ENCODE measurements around the gene TNRC18.
"Not testable (repeated sequence)": the region's sequence is repeated elsewhere in the genome, so short reads cannot be mapped to it uniquely, and the experiment has no call there.

TNRC18 gene

DNA sequence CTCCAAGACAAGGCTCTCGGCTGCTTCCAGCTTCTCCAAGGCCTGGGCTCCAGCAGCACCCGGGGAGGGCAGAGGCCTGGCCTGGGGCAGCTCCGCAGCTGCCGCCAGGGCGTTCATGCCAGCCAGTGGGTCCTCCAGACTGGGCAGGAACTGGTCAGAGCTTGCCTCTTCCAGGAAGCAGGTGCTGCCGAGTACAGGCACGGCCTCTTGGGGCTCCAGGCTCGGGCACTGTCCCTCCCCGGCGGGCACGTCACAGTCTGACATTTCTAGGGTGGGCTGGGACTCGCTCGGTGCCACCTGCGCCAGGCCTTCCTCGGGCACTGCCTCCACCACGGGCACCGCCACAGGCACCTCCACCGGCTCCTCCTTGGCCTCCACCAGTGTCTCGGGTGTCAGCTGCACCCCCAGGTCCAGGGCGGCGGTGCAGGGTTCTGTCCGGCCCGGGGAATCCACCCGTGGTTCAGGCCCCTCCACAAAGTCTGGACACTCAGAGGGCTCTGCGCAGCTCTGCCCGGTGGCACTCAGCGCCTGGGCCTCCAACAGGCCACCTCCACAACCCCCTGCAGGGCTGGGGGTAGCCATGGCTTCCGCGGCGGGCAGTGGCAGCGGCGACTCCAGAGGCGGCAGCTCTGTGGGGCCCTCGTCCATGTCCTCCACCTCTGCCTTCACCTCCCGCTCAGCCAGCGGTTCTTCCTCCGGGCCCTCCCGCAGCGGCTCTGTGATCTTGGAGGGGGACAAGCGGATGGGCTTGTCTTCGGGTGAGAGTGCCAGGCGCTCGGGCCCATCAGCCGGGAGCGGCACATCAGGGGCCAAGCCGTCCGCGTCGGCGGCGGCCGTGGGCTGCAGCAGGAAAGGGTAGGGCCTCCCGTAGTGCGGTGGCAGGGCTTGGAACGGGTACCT is 52.9 kb downstream of the TNRC18 start:
- no peak for DNase-seq

DNA sequence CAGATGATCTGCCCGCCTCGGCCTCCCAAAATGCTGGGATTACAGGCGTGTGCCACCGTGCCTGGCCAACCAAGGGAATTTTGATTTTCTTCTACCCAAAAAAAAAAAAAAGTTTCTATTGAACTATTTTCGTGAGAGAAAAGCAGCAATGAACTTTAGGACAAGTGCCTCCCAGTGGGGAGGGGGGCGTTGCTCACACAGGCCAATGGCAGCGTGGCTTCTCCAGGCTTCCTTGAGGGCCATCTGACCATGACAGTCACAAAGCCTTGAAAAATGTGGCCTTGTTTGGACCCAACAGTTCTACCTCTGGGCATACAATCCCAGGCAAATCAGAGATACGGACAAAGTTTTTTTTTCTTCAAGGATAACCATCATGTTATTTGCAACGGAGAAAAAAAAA is 56.0 kb downstream of the TNRC18 start:
- no peak for DNase-seq

DNA sequence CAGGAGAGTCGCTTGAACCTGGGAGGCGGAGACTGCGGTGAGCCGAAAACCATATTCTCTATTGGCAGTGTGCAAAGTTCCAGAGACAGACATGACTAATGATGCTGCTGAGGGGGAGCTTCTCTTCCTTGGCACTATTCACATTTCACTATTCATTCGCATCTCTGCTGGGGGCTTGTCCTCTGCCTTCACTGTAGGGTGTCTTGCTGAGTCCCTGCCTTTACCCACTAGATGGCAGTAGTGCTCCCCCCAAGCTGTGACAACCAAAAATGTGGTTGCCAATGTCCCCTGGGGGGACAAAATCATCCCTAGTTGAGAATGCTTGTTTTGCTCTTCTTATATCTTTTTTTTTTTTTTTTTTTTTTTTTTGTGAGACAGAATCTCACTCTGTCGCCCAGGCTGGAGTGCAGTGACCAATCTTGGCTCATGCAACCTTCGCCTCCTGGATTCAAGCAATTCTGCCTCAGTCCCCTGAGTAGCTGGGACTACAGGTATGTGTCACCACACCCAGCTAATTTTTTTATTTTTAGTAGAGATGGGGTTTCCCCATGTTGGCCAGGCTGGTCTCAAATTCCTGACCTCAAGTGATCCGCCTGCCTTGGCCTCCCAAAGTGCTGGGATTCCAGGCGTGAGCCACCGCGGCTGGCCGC is 57.5 kb downstream of the TNRC18 start:
- peak; percentile 66 to 68 for DNase-seq

DNA sequence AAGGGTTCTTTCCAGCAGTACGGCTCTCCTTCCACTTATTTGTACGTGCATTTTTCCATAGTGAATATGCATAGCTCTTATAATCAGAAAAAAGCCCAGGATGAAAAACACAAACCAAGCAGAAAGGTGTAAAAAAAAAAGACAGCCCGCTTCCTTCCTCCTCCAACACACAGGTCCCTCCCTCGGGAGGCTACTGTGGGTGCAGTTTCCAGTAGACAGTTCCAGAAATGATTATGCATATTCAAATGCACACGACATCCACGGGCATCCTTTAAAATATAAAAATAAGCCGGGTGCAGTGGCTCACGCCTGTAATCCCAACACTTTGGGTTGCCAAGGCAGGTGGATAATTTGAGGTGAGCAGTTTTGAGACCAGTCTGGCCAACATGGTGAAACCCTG is 59.9 kb downstream of the TNRC18 start:
- peak in 1 of 2 experiments; percentile 35 for DNase-seq

DNA sequence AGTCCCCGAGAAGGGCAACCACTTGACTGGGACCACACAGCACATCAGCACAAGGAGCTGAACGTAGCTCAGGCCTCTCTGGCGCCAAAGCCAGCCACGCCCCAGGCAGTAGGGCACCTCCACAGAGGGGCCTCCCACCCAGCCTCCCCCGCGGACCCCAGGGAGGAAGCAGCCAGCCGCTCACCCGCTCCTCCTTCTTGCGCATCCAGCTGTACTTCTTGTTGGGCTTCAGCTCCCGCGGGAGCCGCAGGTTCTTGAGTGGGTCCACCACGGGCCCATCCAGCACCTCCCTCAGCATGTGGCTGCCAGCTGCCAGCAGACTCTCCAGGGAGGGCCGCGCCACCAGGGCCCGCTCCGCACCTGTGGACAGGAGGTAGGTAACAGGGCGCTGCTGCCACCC is 61.2 kb downstream of the TNRC18 start:
- DNase-seq: no peak

DNA sequence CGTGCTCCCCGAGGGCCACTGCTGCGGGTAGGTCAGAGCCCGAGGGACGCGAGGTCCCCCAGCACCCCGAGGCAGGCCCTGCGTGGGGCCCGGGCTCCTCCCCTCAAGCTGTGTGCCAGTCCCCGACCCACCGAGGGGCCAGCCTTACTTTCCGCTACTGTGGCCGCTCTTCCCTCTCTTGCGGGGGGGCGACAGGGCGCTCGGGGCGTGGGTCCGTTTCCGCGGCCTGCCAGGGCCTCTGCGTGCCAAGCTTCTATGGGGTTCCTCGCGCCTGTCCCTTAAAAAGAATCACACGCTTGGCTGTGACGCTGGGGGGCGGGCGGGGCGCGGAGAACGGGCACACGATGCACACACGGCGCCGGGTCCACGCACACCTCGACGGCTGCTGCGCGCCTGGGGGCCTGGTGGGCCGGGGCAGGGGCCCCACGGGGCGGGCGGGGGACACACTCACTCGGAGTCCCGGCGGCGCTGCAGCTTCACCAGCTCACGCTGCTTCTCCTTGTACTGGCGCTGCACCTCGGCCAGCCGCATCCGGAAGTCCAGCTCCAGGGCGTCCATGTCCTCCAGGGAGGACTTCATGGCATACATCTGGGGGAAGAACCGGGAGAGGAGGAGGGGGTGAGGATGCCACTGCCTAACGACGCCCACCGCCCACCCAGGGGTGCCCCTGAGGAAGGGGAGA is 62.0 kb downstream of the TNRC18 start:
- no peak for DNase-seq

DNA sequence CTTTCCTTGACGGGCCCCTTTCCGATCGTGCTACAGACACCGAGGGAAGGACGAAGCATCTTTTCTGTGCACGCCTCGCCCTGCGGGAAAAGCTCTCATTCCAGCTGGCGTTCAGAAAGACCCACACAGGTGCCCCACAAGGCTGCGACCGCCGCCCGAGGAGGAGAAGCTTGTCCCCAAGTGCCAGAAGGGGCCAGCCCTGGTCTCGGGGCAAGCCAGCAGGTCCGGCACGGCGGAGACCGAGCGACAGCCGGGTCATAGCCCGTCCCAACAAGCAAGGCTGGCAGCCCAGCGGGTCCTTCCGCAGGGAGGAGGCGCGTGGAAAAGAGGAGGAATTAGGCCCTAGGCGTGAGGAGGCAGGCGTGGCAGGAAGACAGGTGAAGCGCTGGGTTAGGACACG is 62.7 kb downstream of the TNRC18 start:
- no peak for DNase-seq

DNA sequence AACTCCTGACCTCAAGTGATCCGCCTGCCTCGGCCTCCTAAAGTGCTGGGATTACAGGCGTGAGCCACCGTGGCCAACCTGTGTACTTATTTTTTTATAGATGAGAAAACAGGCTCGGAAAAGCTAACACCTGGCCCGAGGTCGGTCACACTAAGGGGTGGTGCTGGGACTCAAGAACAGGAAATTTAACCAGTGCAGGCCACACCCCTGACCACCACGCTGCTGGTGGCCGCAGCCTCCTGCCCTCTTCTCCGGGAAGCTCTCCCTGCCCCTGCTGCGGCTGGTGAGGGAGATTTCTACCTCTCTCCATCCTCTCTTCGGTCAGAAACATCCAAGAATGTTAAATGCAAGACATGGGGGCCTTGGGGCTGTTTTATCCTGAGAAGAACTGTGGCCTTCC is 63.2 kb downstream of the TNRC18 start:
- DNase-seq: no peak

DNA sequence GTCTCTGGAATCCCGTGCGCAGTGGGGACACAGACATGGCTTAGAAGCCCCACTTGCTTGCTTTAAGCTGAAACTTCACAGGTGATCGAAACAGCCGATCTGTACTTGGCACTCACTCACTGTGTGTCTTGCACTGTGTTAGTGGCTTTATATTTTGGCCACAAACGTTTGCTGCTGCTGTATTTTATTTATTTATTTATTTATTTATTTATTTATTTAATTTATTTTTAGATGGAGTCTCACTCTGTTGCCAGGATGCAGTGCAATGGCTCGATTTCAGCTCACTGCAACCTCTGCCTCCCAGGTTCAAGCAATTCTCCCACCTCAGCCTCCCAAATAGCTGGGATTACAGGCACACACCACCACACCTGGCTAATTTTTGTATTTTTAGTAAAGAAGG is 63.6 kb downstream of the TNRC18 start:
- not testable (repeated sequence) for DNase-seq

DNA sequence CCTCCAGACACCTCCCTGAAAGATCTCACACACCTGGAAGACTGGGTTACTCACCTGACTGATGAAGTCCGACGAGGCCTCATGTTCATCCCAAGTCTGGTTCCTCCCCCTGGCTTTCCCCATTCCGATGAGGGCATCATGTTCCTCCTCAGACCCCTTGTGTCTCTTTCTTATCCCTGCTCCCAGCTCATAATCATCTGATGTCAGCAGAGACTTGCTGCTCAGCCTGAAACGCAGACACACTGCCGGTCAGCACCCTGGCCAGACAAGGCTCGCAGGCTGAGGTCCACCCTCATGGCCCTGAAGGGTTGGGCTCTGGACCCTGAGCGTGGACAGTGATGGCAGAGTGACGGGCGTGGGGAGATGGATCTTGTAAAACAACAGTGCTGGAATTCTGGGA is 64.3 kb downstream of the TNRC18 start:
- DNase-seq: no peak

DNA sequence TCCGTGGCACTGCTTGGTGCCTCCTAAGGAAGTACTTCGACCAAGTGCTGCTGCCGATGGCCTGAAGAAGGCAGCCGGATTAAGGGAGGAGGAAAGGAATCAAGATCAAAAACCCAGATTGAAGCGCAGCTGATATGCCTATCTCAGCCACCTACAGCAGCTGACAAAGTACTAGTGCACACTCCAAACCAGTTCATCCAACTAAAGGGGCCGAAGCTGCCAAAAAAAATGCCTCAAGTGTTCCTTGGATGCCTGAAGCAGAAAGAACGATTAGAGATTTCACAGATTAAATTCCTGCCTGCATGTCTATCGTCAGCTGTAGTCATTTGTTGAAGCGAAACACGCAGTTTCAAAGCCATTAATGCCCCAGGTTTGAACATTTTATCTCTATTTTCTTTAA is 65.7 kb downstream of the TNRC18 start:
- DNase-seq: no peak

DNA sequence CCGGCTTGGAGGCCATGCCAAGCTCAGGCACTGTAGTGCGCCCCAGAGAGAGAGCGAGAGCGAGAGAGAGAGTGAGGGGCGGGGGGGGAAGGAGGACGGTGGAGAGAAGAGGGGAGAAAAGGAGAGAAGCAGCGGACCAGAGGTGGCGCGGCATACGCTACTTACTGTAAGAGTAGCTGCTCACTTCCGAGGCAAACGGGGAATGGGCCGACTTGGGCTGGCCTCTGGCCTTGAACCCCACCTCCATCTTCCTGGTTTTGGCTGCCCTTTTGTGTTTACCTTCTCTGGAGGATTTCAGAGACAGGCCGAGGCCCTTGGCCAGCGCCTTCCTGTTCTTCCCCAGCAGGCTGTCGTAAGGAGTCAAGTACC is 66.9 kb downstream of the TNRC18 start:
- no peak for DNase-seq

DNA sequence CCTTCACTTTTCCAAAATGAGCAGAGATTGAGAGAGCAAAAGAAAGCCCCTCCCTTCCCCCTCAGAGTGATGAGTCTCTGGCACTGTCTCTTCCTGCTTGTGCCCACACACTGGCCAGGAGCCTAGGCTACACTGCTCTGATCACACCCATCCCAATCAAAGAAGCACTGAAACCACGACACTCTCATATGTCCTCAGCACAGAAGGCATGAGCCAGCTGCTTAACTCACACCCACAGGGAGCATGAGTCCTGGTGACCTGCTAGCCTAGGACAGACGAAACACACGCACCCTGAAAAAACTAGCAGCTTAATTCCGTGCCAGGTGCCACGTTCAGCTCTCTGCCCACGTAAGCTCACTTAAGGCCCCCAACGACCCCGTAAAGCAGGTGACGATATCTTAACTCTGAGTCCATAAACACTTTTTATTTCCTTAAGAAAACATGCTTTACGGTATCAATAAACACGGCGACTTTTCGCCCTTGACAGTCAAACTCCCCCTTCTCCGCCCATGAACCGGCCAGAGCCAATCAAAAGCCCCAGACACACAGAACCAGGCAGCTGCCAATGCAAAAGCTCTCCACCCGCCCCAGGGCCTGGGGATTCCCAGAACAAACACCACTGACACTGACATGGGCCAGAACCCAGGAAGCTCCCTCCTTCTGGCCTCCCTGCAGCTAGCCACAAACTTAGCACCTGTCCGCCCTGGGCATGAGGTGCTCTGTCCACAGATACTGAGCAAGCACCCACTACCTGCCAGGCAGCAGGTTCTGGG is 69.0 kb downstream of the TNRC18 start:
- DNase-seq: no peak

DNA sequence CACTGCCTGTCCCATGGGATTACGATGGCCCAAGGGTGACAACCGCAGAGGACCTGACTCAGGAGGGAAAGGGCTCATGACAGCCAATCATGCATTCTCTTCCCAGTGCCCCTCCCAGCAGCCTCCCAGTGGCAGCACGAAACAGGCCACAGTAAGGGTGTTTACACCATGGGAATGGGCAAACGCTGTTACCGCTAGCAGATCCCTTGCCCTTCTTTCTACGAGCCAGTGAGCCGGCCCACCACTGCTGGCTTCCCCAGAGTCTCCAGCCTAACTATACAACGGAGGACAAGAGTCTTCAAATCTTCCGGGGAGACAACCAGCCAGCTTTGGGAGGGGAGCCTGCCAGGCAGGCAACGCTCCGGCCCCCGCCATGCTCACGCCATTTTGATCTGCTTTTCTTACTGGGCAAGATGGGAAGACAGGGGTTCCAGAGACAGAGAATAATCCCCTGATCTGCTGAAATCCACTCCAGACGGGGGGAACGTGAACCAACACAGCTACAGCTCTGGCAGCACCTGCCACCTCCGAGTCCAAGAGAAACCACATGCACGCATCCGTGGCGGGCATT is 71.1 kb downstream of the TNRC18 start:
- no peak for DNase-seq

DNA sequence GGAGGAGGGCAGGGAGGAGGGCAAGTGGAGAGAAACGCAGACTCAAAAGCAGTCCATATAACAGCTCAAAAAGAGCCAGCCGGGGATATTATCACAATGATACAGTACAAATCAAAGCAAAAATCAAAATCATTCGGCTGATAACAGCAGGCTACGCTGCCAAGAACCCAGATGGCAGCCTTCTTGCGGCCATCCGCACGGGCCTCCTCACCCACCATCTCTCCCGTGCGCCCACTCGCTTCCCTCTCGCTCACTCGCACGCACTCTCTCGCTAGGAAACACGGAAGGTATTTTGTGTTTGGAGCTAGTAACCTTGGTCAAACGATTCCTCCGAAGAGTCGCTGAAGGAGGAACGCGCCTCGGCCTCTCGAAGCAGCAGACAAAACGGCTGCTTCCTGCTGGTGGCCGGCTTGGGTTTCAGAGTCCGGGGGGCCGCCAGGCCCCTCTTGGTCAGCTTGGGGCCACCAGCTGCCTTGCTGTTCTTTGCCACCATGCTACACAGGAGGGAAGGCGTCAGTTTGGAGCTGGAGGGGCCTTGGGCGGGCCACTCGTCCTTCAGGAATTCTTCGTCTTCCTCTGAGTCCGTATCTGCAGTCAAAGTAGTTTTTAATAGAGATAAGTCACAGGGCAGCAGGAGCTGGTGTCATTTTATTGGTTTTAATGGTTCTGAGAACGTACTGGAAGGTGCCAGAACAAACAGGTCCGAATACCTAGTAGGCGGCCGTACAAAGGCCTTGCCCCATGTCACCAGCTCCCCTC is 71.9 kb downstream of the TNRC18 start:
- no peak for DNase-seq

DNA sequence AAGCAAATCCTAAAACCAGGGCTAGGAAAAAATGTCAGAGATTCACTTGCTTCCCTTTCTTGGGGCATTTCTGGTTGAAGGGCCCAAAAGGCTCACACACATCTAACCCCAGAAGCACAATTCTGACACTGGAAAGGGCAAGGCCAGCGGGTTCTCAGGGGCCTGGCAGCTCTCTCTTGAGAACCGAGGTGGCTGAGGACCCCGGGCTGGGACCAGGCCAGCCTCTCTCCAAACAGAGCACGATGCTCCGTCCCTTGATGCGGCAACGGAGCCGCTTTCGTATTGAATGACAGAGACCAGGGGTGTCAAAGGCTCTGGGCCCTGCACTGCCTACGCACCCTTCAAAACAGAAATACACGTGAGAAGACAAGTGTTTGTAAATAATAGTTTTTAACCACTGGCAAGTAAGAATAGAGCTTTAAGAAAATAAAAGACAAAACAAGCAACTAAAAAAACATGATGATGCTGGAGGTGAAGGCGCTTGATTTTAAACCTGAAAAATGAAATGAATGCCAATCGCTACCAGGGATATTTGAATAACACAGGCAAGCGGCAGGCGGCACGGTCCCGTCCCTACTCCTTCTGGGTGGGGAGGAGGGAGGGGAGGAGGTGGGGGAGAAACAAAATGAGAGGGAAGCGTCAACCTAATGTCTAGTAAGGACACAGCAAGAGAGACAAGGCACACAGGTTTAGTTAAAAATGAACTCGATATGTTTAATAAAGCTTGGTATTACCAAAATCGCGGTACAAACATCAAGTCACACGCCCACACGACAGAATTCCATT is 72.8 kb downstream of the TNRC18 start:
- no peak for DNase-seq

DNA sequence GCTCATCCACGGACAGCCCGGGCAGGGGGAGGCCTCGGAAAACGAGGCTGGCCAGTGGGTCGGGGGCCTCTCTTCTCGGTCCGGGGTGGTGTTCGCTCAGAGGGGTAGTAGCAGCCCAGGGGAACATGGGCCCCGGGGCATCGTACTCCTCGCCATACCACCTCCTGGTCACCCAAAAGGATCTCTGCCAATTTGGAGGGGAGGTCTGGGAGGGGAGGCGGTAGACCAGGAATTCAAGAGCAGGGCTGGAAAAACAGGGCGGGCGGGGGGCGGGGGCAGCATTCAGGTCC is 73.5 kb downstream of the TNRC18 start:
- no peak for DNase-seq

DNA sequence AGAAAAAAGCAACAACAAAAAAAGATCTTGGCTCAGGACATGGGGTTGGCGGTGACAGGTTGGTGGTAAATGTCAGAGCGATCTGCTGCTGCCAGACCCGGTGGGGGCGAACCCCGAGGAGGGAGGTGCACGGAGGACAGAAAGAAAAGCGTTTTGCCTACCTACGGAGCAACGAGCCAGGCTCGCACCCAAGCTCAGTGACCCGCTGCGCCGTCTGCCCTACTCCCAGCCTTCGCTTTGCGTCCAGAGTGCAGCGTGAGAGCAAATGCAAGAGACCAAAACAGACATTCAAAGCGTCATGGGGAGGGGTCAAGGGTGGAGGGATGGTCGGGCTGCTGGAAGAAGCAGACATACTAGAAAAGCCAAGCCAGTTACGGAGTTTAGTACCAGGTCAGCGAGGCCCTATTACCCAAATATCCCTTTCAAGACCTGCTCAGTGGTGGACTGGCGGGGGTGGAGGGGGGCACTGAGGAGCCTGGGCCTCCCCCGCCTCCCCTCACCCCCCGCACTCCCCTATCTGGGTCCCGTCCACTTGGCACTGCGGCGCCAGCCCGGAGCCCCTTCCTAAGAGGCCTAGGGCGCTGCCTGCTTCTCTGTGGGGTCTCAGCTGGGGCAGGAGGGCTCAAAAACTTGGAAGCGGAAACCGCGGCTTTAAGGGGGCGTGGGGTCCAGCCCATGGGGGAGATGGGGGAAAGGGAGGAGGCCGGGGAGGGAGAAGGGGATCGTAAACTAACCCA is 74.0 kb downstream of the TNRC18 start:
- no peak for DNase-seq

DNA sequence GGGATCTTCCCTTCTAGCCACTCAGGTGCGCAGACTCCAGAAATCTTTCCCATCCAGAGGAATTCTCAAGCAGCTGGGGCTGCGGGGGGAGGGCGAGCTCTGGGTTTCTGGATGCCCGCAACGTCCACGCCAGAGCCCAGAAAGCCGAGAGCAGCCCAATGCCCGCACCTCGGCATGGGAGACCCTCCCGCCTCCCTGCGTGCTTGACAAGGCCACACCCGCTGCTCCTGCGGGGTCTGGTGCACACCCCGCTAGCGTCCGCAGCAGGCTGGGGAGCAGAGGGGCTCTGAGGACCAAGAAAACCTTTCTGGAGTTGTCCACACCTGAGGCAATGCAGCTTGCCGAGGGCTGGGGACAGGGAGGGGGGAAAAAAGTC is 74.6 kb downstream of the TNRC18 start:
- no peak for DNase-seq

DNA sequence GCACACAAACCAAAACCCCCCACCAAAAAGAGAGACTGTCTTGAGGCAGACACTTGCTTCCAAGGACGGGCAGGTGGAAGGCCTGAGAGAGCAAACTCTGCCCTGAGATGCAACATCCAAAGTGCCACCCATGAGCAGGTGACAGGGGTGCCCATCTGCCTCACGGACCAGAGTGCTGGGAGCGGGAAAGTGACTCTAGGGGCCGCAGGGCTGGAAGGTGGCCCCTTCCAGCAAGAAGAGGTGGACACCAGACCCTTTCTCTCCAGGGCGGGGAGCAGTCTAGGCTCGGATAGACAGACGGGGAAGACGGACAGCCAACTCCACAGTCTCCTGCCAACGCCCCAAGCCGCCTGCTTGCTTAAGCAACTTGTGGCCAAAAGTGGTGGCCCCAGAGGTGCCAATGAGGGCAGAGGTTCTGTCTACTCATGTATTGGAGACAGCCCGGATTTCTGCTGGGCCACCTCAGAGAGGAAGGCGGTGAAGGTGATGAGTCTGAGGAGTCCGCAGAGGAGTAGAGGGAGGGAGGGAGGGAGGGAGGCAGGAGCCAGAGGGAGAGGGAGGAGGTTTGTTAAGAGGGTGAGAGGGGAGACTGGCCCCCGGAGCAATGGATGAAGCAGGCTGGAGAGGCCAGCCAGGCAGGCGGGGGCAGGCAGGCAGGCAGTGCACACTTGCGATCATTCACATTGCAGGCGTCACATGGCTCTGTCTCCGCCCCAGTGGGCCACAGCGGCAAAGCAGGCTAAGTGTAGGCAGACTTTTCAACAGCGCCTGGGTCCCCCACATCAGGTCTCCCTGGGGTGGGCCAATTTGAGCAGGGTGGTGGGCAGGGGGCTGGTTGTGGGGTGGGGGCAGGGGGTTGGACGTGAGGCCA is 75.3 kb downstream of the TNRC18 start:
- DNase-seq: no peak

All from activated T-cell treated with anti-CD3 and anti-CD28 coated beads, Interleukin-2, amount 50 U/mL, for 48 hours (primary cell).